GM19239 (cell line): ENCODE measurements around the gene IMPG2.

Experiments used
- DNase-seq: peaks from one replicate; pipeline ENCODE4 v3.0.0; 2011; ENCODE audit warnings: low spot score; ENCODE audit not compliant: insufficient read length
- FAIRE-seq: peaks from 2 replicates; lab custom pipeline; 2011; peaks lifted over from hg19 to GRCh38; lab: Jason Lieb, UNC

IMPG2 gene

GRCh38 chr3:101193957-101194356, 126.4 kb downstream of the IMPG2 start:
- no peak for FAIRE-seq
- no peak for DNase-seq

- FAIRE-seq (no peak), DNase-seq (no peak)
Measured at GRCh38 chr3:101189796-101190195, 130.6 kb downstream of the IMPG2 start.

- DNase-seq (no peak), FAIRE-seq (no peak)
Measured at GRCh38 chr3:101189176-101189575, 131.2 kb downstream of the IMPG2 start.

GRCh38 chr3:101185341-101185740, 135.0 kb downstream of the IMPG2 start:
- DNase-seq: no peak
- no peak for FAIRE-seq

GRCh38 chr3:101184111-101184510, 136.3 kb downstream of the IMPG2 start:
- no peak for DNase-seq
- FAIRE-seq: no peak

GRCh38 chr3:101183151-101183550, 137.2 kb downstream of the IMPG2 start:
- FAIRE-seq (no peak), DNase-seq (no peak)

- FAIRE-seq (no peak), DNase-seq (no peak)
Measured at GRCh38 chr3:101182734-101183133, 137.6 kb downstream of the IMPG2 start.

GRCh38 chr3:101181801-101182200, 138.6 kb downstream of the IMPG2 start:
- no peak for FAIRE-seq
- no peak for DNase-seq

- DNase-seq (no peak), FAIRE-seq (no peak)
Measured at GRCh38 chr3:101179637-101180036, 140.7 kb downstream of the IMPG2 start.

GRCh38 chr3:101177577-101177976, 142.8 kb downstream of the IMPG2 start:
- DNase-seq (no peak), FAIRE-seq (no peak)
